ENCODE data around the gene HS3ST1. TPM values are rescaled to one million over a fixed set of nuclear protein-coding genes. Genes with fewer than 3 reads are reported as not detected.

Gene HS3ST1
- total RNA-seq, 1 experiment from 2014 or later, result 134 TPM

DNA sequence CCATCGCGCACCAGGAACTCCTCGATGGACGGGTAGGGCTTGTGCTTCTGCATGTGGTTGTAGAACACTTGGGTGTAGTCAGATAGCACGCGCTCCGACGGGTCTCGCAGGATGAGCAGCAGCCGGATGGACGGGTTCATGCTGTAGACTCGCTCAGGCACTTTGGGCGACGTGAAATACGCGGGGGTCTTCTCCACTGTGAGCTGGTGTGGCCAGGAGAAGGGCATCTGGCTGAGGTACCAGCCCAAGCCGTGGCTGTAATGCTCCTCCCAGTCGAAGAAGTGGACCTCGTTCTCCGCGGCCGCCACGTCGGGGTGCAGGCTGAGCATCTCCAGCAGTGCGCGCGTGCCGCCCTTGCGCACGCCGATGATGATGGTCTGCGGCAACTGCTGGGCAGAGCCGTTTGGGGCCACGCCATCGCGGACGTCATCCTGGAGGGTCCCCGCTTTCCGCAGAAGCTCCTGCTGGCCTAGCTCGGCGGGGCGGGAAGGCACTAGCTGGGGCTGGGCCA is 29.2 kb downstream of the HS3ST1 start:
- Histone ChIP-seq H3K79me2 (ENCODE audit: insufficient read depth, low read length) (peaks cover 71% of the 10 kb centered on the region), H3K4me1 (ENCODE audit: control insufficient read depth in 1 of 2, insufficient read depth in 2 of 2, low read length in 2 of 2) (peaks cover 9 to 49% of the 10 kb centered on the region in 2 experiments), H4K20me1 (ENCODE audit: insufficient read depth) (peaks cover 31% of the 10 kb centered on the region; the same call in 1 of the 2 replicates), H3K27me3 (ENCODE audit: insufficient read depth, low read length) (no peaks in the 10 kb centered on the region), H3K36me3 (ENCODE audit: control insufficient read depth in 1 of 2, insufficient read depth in 2 of 2, low read length in 2 of 2) (peaks cover 24 to 71% of the 10 kb centered on the region in 2 experiments), H2AFZ (ENCODE audit: low read depth, low read length, poor library complexity, severe bottlenecking) (no peak overlapping the region), H3K9me3 (ENCODE audit: control insufficient read depth in 1 of 2, insufficient read depth in 1 of 2, low read depth in 1 of 2, low read length in 2 of 2) (no peaks in the 10 kb centered on the region), H3K27ac (ENCODE audit: low read depth, low read length) (no peak overlapping the region), H3K9me2 (ENCODE audit: insufficient read depth) (no peaks in the 10 kb centered on the region), H3K4me3 (replicated peaks in 1 of 2; ENCODE audit: low read depth in 1 of 2, low read length in 2 of 2) (no peak overlapping the region), H3K4me2 (ENCODE audit: low read length) (no peak overlapping the region), H3K9ac (ENCODE audit: low read length) (no peak overlapping the region)
- intact Hi-C loops (cut with micrococcal nuclease), result loop anchor here (10.0 kb wide), 1 partner anchor 815 kb away; no protein-coding TSS in a partner anchor
- no peak for TF ChIP-seq POLR2A (IDR thresholded peaks at IDR 0.05; ENCODE audit: borderline replicate concordance, extremely low read depth, insufficient read depth, insufficient read length)
- TF ChIP-seq SP1 (IDR thresholded peaks at IDR 0.05; ENCODE audit: low read depth), result no peak
- TF ChIP-seq ZNF274 (IDR thresholded peaks at IDR 0.05; ENCODE audit: low read depth, low read length), result no peak
- TF ChIP-seq EGR1 (IDR thresholded peaks at IDR 0.05; ENCODE audit: low read depth), result no peak
- BruUV-seq (replicated peaks), result no TSS peak
- RAD21 ChIA-PET (ENCODE audit: low non-redundant PET in 1 of 2, low total read pairs in 2 of 2, uncharacterized antibody in 2 of 2, unreplicated experiment in 2 of 2), result no interaction called here
- POLR2A ChIA-PET, result no interaction called here
- no peak for DNase-seq (ENCODE audit: low read depth, low spot score)
- CTCF ChIA-PET, result no interaction called here
- ATAC-seq, result no peak

DNA sequence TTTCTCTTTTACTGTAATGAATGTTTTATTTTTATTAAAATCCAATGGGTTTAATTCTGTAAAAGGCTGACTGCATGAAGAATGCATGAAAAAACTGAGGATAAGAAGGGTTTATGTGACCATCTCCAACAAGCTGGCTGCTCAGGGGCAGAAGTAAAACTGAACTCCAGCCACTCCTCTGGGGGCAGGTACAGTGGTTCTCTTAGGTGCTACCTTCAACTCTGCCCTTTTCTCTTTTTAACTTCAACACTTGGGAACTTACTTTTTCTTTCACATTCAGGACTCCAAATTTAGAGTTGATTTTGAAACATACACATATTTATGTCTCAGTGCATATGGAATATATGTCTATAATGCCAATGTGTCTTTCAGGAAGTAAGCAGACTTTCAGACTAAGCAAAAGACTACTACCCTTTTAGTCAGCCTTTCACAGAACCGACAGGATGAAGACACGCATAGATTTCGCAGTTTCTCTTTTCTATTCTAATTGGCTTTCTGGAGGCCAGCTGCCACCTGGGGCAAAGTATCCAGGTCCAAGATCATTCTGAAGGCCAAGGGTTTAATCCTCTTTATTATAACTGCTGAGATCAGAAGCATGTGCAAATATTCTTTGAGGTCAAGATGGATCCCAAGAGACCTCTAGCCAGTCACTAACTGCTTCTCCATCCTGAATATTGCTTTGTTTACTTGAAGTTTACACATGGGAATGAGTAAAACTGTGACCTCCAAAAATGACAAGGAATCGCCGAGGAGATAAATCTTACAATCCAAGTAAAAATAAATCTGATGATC is 30.7 kb downstream of the HS3ST1 start:
- TF ChIP-seq, protein P1, sequence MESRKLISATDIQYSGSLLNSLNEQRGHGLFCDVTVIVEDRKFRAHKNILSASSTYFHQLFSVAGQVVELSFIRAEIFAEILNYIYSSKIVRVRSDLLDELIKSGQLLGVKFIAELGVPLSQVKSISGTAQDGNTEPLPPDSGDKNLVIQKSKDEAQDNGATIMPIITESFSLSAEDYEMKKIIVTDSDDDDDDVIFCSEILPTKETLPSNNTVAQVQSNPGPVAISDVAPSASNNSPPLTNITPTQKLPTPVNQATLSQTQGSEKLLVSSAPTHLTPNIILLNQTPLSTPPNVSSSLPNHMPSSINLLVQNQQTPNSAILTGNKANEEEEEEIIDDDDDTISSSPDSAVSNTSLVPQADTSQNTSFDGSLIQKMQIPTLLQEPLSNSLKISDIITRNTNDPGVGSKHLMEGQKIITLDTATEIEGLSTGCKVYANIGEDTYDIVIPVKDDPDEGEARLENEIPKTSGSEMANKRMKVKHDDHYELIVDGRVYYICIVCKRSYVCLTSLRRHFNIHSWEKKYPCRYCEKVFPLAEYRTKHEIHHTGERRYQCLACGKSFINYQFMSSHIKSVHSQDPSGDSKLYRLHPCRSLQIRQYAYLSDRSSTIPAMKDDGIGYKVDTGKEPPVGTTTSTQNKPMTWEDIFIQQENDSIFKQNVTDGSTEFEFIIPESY (IDR thresholded peaks at IDR 0.05; ENCODE audit: extremely low read depth, insufficient replicate concordance, low read length), result no peak
- TF ChIP-seq, protein P2, sequence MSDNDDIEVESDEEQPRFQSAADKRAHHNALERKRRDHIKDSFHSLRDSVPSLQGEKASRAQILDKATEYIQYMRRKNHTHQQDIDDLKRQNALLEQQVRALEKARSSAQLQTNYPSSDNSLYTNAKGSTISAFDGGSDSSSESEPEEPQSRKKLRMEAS (IDR thresholded peaks at IDR 0.05), result no peak
- TF ChIP-seq RAD21 (IDR thresholded peaks at IDR 0.05; ENCODE audit: low read depth), result no peak
- no peak for TF ChIP-seq JUND (IDR thresholded peaks at IDR 0.05)
- no peak for TF ChIP-seq POLR2AphosphoS5 (IDR thresholded peaks at IDR 0.05; ENCODE audit: low read depth, low read length)
- no peak for TF ChIP-seq SP1 (IDR thresholded peaks at IDR 0.05; ENCODE audit: low read depth)
- TF ChIP-seq CEBPB (IDR thresholded peaks at IDR 0.05; ENCODE audit: low read depth), result no peak
- no peak for TF ChIP-seq FOSL1 (IDR thresholded peaks at IDR 0.05; ENCODE audit: low read depth)
- TF ChIP-seq EZH2 (IDR thresholded peaks at IDR 0.05), result no peak
- no peak for TF ChIP-seq SRF (IDR thresholded peaks at IDR 0.05; ENCODE audit: low read depth)
- no peak for TF ChIP-seq POLR2A (IDR thresholded peaks at IDR 0.05; ENCODE audit: borderline replicate concordance, extremely low read depth, insufficient read depth, insufficient read length)
- no peak for TF ChIP-seq SIN3A (IDR thresholded peaks at IDR 0.05; ENCODE audit: low read depth)
- TF ChIP-seq, protein P3, sequence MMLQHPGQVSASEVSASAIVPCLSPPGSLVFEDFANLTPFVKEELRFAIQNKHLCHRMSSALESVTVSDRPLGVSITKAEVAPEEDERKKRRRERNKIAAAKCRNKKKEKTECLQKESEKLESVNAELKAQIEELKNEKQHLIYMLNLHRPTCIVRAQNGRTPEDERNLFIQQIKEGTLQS (IDR thresholded peaks at IDR 0.05), result no peak
- TF ChIP-seq ZFX (IDR thresholded peaks at IDR 0.05), result no peak
- peaks cover 24 to 59% of the 10 kb centered on the region in 2 experiments for H3K36me3 ChIP-seq (ENCODE audit: control insufficient read depth in 1 of 2, insufficient read depth in 2 of 2, low read length in 2 of 2)
- H3K4me3 ChIP-seq (replicated peaks in 1 of 2; ENCODE audit: low read depth in 1 of 2, low read length in 2 of 2), result peak overlapping the region in 1 of 2 experiments; percentile 2; a peak in 1 of 4 replicates
- peak overlapping the region; percentile 9; the same call in 1 of the 2 replicates for H3K9ac ChIP-seq (ENCODE audit: low read length)
- H3K27ac ChIP-seq (ENCODE audit: low read depth, low read length), result peak overlapping the region; percentile 23; the same call in 1 of the 2 replicates
- peaks cover 22% of the 10 kb centered on the region; the same call in 1 of the 2 replicates for H4K20me1 ChIP-seq (ENCODE audit: insufficient read depth)
- ChIA-PET RAD21 (ENCODE audit: low non-redundant PET in 1 of 2, low total read pairs in 2 of 2, uncharacterized antibody in 2 of 2, unreplicated experiment in 2 of 2) (no interaction called here), POLR2A (no interaction called here), CTCF (no interaction called here)
- H3K4me2 ChIP-seq (ENCODE audit: low read length), result peak overlapping the region; percentile 45
- intact Hi-C loops (cut with micrococcal nuclease), result loop anchor here (10.0 kb wide), 1 partner anchor 813 kb away; no protein-coding TSS in a partner anchor
- H3K27me3 ChIP-seq (ENCODE audit: insufficient read depth, low read length), result no peaks in the 10 kb centered on the region
- no TSS peak for BruUV-seq (replicated peaks)
- H3K79me2 ChIP-seq (ENCODE audit: insufficient read depth, low read length), result peaks cover 56% of the 10 kb centered on the region
- H3K4me1 ChIP-seq (ENCODE audit: control insufficient read depth in 1 of 2, insufficient read depth in 2 of 2, low read length in 2 of 2), result peaks cover 9 to 47% of the 10 kb centered on the region in 2 experiments
- H2AFZ ChIP-seq (ENCODE audit: low read depth, low read length, poor library complexity, severe bottlenecking), result no peak overlapping the region
- no peaks in the 10 kb centered on the region for H3K9me2 ChIP-seq (ENCODE audit: insufficient read depth)
- no peaks in the 10 kb centered on the region for H3K9me3 ChIP-seq (ENCODE audit: control insufficient read depth in 1 of 2, insufficient read depth in 1 of 2, low read depth in 1 of 2, low read length in 2 of 2)
- no peak for DNase-seq (ENCODE audit: low read depth, low spot score)
- ATAC-seq, result no peak

Data from HCT116 (cell line).